GM12873 (cell line): ENCODE data around the gene GPRC5C.

Experiments
- TF ChIP-seq, protein P1 (sequence below): IDR thresholded peaks from 2 replicates; pipeline ENCODE4 v1.5.1; 2012; ENCODE audit warnings: low read depth, mild to moderate bottlenecking, moderate library complexity, low read length, control low read depth; ENCODE audit not compliant: insufficient read depth; ENCODE audit errors: missing control alignments

GPRC5C gene, protein sequence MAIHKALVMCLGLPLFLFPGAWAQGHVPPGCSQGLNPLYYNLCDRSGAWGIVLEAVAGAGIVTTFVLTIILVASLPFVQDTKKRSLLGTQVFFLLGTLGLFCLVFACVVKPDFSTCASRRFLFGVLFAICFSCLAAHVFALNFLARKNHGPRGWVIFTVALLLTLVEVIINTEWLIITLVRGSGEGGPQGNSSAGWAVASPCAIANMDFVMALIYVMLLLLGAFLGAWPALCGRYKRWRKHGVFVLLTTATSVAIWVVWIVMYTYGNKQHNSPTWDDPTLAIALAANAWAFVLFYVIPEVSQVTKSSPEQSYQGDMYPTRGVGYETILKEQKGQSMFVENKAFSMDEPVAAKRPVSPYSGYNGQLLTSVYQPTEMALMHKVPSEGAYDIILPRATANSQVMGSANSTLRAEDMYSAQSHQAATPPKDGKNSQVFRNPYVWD

DNA sequence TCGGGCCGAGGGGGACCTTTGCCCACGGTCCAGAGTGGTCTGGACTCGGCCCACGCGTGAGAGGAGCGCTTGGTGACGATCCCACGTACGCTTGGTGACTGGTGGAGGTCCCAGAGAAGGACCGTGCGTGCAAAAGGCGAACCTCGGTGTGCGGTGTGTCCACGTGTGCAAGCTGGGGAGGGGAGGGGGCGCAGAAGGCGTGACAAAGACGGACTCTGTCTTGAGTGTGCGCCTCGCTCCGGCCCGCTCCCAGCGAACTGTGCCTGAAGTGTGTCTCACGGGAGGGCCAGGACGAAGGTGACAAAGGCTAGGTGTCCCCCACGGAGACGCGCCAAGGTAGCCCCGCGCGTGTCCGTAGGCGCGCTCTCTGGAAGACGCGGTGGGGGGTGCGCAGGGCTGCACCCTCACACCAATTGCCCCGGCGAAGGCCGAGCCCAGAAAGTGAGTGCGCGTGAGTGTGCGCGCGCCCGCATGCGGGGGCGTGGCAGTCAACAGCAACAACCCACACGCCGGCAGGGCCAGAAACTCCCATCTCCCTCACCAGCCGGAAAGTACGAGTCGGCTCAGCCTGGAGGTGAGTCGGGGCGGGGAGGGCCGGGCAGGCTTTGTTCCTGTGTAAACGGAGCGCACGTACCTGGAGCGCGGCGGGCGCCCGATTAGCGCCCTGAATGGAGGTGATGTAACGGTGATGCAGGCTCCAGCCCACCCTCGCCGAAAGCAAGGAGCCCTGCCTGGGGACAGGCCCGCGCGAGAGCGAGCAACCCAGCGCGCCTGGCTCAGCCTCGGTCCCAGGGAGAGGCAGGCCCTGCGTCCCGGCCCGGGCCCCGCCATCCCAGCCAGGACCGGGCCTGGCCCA, at the start of gene GPRC5C:
Gene GPRC5C (plus strand): TSS at position 521 of the 856 bp plus-strand sequence. CDS start 7,689 bp downstream, outside the sequence.
- TF ChIP-seq, protein P1, sequence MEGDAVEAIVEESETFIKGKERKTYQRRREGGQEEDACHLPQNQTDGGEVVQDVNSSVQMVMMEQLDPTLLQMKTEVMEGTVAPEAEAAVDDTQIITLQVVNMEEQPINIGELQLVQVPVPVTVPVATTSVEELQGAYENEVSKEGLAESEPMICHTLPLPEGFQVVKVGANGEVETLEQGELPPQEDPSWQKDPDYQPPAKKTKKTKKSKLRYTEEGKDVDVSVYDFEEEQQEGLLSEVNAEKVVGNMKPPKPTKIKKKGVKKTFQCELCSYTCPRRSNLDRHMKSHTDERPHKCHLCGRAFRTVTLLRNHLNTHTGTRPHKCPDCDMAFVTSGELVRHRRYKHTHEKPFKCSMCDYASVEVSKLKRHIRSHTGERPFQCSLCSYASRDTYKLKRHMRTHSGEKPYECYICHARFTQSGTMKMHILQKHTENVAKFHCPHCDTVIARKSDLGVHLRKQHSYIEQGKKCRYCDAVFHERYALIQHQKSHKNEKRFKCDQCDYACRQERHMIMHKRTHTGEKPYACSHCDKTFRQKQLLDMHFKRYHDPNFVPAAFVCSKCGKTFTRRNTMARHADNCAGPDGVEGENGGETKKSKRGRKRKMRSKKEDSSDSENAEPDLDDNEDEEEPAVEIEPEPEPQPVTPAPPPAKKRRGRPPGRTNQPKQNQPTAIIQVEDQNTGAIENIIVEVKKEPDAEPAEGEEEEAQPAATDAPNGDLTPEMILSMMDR: no peak

DNA sequence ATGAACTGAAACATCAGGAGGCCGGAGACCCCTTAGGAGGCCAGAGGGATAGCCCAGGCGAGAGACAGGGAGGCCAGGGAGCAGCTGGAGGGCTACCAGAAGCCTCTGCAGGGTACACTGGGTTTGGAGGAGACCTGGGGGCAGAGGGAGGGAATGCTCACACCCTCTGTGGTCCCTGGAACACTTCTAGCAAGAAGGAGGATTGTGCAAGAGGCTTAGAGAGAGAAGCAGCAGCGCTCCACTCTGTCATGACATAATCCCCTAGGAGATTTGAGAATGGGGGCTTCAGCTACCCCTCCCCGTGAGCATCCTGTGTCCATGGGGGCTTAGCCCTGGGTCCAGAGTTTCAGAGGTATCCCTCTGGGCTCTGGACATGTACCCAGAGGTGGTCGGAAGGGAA, 48.7 kb upstream of the GPRC5C start:
- TF ChIP-seq, protein P1: no peak

DNA sequence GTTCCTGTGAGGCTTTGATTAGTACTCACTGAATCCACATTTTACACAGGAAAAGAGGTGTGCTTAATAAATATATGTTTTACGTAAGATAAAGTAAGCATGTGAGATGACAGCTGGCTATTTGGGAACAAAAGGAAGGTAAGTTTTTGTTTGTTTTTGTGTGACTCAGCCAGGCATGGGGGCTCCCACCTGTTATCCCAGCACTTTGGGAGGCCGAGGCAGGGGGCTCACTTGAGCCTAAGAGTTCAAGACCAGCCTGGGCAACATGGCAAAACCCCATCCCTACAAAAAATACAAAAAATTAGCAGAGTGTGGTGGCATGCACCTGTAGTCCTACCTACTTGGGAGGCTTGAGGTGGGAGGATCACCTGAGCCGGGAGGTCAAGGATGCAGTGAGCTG, 46.7 kb upstream of the GPRC5C start:
- TF ChIP-seq, protein P1: no peak

DNA sequence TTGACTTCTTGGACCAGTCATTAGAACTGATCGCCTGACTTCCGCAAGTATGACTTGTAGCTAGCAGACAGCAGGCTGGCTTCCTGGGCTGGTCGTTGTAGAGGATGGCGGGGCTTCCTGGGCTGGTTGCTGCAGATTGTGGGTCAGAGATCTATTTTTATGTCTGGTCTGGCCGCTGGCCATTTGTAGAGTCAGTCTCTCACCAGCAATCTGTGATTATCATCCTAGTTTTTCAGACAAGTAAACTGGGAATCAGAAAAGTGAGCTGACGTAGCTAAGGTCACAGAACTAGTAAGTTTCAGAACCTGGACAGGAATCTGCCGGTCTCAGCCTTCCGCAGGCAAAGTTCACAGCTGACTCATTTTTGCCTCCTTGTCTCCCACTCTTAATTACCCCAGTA, 45.5 kb upstream of the GPRC5C start:
- TF ChIP-seq, protein P1: no peak

DNA sequence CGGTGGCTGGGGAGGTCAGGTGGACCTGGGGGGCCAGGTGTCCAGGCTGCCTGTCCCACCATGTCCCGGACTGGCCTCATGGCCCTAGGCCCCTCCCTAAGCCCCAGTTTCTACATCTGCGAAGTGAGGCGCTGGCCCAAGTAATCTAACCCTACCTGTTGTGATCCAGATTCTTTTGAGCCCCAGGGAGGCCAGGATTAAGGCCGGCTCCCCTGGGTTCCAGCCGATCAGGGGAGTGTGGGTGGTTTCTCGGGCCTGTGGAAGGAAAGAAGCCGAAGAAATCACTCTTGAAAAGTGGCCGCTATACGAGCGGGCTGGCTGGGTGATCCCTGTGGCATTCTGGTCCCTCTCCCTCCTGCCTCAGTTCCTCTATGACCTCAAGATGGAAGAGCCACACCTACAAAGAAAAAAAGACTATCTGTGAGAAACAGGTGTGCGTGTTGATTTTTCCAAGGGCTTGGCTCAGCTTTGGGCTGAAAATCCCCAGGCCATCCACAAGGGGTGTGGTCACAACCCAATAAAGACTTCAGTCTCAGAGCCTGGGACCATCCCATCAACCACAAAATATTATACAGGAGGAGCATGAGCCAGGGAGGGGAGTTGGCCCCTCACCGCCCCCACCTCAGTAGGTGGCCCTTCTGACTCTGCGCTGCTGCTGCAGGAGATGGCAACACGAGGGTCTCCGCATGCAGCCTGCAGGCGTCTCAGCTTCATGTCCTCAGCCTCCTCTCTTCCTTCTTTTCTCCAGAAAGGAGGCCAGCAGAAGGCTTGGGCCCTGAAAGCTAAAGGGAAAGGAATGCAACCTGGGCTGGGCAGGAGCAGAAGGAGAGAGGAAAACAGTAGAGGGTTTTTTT, 44.3 kb upstream of the GPRC5C start:
- TF ChIP-seq, protein P1: no peak

DNA sequence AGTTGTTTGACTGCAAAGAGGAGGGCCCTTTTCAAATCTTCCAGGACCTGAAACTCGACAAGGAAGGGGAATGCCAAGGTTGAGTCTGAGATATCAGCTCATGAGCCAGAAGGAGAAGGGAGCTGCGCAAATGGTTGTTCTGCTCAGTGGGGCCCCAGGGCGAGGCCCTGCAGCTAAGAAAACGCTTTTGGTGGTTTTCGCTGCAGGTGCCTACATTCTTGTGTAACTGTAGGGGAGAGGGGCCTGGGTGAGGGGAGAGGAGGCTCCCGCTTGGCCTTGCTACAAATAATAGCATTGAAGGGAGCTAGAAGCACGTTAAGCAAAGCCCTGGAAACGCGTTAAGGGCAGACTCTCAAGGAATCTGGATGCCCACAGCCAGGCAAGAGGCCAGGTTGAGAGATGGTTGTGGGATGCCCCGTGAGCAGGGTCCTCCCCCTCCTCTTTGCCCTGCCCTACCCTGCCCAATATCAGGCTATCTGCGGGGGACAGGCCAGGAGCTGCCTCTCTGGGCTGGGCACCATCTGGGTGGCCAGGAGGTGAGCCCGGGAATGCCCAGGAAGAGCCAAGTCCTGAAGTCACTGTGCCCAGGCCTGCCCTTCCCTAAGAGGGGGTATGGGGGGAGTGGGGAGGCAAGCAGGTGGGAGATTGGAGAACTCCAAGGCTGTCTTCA, 42.7 kb upstream of the GPRC5C start:
- TF ChIP-seq, protein P1: no peak
